Measurements from ENCODE around the gene ZNF837.

DNA sequence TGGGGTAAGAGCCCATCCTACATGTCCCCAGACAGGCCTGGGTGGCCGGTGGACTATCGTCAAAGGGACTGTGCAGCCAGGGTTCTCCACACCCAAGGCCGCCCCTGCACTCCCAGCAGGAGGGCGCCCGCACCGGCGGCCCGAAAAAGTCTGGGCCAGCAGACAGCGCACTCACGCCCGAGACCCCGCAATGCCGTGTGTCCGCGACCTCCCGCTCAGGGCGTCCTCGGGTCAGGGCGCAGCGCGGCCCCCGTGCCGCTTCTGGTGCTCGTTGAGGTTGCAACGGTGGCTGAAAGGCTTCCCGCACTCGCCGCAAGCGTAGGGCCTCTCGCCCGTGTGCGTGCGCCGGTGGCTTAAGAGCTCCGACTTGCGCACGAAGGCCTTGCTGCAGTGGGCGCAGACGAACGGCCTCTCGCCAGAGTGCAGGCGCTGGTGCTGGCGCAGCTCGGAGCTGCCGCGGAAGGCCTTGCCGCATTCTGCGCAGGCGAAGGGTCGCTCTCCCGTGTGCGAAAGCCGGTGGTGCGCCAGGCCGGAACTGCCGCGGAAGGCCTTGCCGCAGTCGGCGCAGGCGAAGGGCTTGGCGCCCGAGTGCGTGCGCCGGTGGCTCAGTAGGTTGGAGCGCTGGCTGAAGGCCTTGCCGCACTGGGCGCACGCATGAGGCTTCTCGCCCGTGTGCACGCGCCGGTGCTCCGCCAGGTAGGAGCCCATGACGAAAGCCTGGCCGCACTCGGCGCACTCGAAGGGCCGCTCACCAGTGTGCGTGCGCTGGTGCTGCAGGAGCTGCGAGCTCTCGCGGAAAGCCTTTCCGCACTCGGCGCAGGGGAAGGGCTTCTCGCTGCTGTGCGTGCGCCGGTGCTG, 24.7 kb downstream of the ZNF837 start:
- TF ChIP-seq POLR2A (IDR thresholded peaks at IDR 0.05; ENCODE audit: low read depth, low read length) (no peak), POLR2AphosphoS5 (IDR thresholded peaks at IDR 0.05; ENCODE audit: low read depth, low read length) (no peak), TAF1 (IDR thresholded peaks at IDR 0.05; ENCODE audit: borderline replicate concordance, low read depth, low read length) (no peak)

Data from GM12892 (cell line).